NCI-H69 (cell line): ENCODE measurements around the gene OLFML2A.

Experiments used
- DNase-seq: peaks from one replicate; lab custom pipeline; 2025; lab: John Stamatoyannopoulos, UW

The OLFML2A gene

DNA sequence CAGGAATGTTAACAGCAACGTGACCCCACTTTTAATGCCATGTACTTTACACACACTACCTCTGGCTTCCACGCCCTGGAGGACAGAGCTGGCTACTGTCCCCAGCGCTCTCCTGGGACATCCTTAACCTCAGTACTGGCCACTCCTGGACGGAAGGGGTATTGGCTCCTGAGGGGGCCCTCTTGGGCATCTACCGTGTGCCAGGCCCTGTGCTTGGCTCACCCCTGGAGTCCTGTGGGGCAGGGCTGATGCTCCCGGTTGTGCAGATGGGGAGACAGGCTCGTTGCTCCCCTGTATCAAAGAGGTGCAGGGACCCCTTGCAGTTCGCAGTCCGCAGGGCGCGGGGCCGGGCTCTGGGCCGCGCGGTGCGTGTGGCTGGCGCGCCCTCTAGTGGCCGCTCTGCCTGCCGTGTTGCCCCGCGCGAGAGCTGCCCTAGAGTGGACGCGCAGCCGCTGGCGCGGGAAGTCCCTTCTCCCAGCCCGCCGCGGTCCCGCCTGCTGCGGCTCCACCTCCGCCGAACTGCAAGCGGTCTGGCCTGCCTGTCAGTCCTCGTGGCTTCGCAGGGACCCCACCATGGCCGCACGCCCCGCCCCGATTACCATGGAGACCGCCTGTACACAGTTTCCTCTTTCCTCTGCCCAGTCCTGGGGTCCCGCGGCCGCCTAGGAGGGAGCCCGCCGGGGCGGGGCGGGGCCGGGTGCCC is 76.0 kb downstream of the OLFML2A start, which contains the start of gene WDR38:
TSS of gene WDR38 (plus strand) at position 632 of the 703 bp plus-strand sequence. CDS start 72 bp downstream, outside the sequence.
- peak; percentile 91 for DNase-seq

GRCh38 chr9:124853605-124854143 is 76.7 kb downstream of the OLFML2A start:
- peak; percentile 45 for DNase-seq

GRCh38 chr9:124854161-124854560 is 77.2 kb downstream of the OLFML2A start:
- DNase-seq = no peak

DNA sequence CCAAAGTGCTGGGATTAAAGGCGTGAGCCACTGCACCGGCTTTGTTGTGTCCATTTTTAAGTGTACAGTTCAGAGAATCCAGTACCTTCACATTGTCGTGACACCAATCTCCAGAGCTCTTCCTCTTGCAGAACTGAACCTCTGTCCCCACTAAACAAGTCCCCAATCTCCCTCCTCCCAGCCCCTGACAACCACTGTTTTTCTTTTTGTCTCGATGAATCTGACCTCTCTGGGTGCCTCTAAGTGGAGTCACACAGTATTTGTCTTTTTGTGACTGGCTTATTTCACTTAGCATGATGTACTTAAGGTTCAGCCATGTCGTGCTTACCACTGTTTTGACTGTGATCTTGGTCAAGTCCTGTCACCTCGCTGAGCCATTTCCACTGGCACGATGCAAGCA is 77.9 kb downstream of the OLFML2A start:
- no peak for DNase-seq

DNA sequence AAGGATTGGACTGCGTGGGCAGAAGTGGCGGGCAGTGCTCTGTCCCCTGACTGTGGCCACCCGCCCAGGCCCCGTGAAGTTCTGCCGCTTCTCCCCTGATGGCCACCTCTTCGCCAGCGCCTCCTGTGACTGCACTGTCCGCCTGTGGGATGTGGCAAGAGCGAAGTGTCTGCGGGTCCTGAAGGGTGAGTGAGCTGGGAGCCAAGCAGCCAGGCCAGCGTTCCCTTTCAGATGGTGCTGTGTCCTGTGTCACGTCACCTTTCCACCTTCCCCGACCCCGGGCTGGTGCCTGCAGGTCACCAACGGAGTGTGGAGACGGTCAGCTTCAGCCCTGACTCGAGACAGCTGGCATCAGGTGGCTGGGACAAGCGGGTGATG is 78.6 kb downstream of the OLFML2A start:
- DNase-seq = no peak

DNA sequence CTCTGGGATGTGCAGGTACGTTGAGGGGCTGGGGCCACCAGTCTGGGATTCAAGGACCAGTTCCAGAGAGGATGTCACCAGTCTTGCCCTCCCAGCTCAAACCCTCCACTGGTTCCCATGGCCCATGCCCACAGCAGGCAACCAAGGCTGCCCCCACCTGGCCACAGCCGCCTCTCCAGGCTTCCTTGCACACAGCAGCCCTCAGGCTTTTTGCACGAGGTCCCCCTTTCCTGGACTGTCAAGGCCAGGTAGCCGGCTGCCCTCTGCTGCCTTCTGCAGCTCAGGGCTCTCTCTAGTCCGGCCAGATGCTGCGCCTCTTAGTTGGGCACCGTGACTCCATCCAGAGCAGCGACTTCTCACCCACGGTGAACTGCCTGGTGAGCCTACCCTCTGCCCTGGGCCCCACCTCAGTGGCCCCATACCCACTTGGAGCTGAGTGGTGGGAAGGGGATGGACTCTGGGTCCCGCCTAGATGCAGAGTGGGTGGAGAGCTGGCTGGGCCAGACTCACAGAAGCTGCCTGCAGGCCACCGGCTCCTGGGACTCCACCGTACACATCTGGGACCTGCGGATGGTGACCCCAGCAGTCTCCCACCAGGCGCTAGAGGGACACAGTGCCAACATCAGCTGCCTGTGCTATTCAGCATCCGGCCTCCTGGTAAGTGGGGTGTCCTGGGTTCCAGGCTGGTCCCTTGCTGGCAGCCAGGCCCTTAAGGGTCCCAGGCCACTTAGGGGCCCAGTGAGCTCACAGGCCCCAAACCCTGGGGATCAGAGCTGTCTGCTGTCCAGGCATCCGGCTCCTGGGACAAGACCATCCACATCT is 79.2 kb downstream of the OLFML2A start:
- peak; percentile 57 for DNase-seq

- DNase-seq = no peak
These were observed 80.7 kb downstream of the OLFML2A start for GRCh38 chr9:124857533-124858162.

GRCh38 chr9:124858330-124859046 is 81.6 kb downstream of the OLFML2A start:
- DNase-seq = no peak

DNA sequence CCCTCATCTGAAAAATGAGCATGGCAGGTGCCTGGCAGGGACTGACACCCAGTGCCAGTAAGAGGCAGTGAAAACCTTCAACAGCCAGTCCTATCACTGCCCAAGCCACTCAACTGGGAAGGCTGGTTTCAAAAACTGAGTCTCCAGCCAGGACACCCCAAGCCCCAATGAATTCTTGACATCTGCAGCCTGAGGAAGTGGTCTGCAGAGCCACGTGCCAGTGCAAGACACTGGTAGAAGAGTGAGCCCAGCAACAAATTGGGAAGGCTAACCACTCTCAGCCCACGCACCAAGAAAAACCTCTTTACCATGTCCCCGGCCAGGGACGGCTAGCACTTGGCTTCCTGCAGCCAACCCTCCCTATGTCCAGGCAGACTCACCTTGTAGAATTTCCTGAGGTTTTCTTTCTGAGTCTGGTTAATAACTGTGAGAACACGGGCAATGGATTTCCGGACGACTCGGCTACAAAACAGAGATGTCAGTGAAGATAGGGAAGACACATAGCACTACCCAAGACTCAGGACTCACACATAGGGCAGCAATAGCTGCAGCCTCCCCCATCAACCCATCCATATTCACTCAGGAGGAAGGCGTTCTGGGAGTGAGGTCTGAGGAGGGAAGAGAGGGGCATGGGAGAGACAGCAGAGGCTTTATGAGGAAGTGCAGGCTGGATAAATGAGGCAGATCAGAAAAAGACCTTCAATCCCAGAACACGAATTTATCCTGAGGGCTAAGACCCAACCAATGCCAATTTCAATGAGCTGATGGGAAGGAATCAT is 83.1 kb downstream of the OLFML2A start:
- DNase-seq = no peak

- no peak for DNase-seq
These were observed 83.8 kb downstream of the OLFML2A start for GRCh38 chr9:124860582-124861341.

- DNase-seq = peak; percentile 99
These were observed 84.7 kb downstream of the OLFML2A start, which contains the start of the genes ARPC5L and RPL35 for GRCh38 chr9:124861342-124862229. ARPC5L (plus strand) TSS chr9:124862130; CDS start chr9:124869291, 7,161 bp downstream. RPL35 (minus strand) TSS chr9:124861957; CDS start chr9:124861912, 45 bp downstream.

- peak; percentile 26 for DNase-seq
These were observed 86.5 kb downstream of the OLFML2A start for GRCh38 chr9:124863371-124863871.
